ENCODE measurements around the gene QSER1. TPM values are rescaled to one million over a fixed set of nuclear protein-coding genes. Genes with fewer than 3 reads are reported as not detected.
A peak's percentile ranks its signal among the peaks of the same experiment; 100 is the strongest.

Gene QSER1
- total RNA-seq, 1 experiment from 2014 or later, result 48.0 TPM

DNA sequence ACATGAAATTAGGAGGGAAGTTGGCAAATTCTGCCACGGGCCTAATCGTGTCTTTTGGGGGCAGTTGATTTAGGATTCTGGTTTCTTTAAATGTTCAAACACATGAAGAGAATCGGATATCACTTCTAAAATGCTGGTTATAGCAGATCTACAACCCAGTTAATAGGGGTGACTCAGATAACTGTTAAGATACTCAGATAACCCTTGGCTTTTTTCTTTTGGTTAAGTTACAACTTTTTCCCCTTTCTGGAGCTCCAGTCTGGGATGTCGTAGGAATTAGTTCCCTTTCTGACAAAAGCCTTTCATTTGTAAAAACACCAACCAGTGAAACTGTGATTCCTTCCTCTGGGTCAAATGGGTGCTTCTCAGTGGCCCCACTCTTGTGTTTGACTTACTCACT, 124.0 kb downstream of the QSER1 start:
- peak overlapping the region; percentile 55 for H3K9ac ChIP-seq (ENCODE audit: low read length)
- intact Hi-C loops (cut with micrococcal nuclease), result no loop called here
- no peak overlapping the region for H3K27ac ChIP-seq (ENCODE audit: low read depth, low read length)
- BruUV-seq (replicated peaks), result no TSS peak
- ChIA-PET CTCF (no interaction called here), POLR2A (interaction anchor here (1.2 to 1.4 kb wide), 4 partner anchors 8 to 122 kb away, joined by 3 to 8 read pairs (median 4); partner anchors contain the start of gene TCP11L1), RAD21 (ENCODE audit: low non-redundant PET in 1 of 2, low total read pairs in 2 of 2, uncharacterized antibody in 2 of 2, unreplicated experiment in 2 of 2) (no interaction called here)
- no peaks in the 10 kb centered on the region for H3K36me3 ChIP-seq (ENCODE audit: control insufficient read depth in 1 of 2, insufficient read depth in 2 of 2, low read length in 2 of 2)
- DNase-seq (ENCODE audit: low read depth, low spot score), result no peak
- H3K9me3 ChIP-seq (ENCODE audit: control insufficient read depth in 1 of 2, insufficient read depth in 1 of 2, low read depth in 1 of 2, low read length in 2 of 2), result no peaks in the 10 kb centered on the region
- H3K9me2 ChIP-seq (ENCODE audit: insufficient read depth), result no peaks in the 10 kb centered on the region
- H3K27me3 ChIP-seq (ENCODE audit: insufficient read depth, low read length), result no peaks in the 10 kb centered on the region
- H4K20me1 ChIP-seq (ENCODE audit: insufficient read depth), result no peaks in the 10 kb centered on the region
- TF ChIP-seq, protein P1, sequence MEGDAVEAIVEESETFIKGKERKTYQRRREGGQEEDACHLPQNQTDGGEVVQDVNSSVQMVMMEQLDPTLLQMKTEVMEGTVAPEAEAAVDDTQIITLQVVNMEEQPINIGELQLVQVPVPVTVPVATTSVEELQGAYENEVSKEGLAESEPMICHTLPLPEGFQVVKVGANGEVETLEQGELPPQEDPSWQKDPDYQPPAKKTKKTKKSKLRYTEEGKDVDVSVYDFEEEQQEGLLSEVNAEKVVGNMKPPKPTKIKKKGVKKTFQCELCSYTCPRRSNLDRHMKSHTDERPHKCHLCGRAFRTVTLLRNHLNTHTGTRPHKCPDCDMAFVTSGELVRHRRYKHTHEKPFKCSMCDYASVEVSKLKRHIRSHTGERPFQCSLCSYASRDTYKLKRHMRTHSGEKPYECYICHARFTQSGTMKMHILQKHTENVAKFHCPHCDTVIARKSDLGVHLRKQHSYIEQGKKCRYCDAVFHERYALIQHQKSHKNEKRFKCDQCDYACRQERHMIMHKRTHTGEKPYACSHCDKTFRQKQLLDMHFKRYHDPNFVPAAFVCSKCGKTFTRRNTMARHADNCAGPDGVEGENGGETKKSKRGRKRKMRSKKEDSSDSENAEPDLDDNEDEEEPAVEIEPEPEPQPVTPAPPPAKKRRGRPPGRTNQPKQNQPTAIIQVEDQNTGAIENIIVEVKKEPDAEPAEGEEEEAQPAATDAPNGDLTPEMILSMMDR (IDR thresholded peaks at IDR 0.05 in 2 of 3, conservative IDR thresholded peaks at IDR 0.05 in 1 of 3; ENCODE audit: borderline replicate concordance in 1 of 3, insufficient read depth in 1 of 3, low read depth in 2 of 3, low read length in 2 of 3), result 0 out of 6 replicates have a peak, but pooled peaks of 1 of the 3 experiments have one; percentile 1
- no peak for TF ChIP-seq ZNF274 (IDR thresholded peaks at IDR 0.05; ENCODE audit: low read depth, low read length)
- no peak for TF ChIP-seq REST (IDR thresholded peaks at IDR 0.05; ENCODE audit: low read depth)
- no peak for TF ChIP-seq TCF7L2 (IDR thresholded peaks at IDR 0.05; ENCODE audit: borderline replicate concordance, extremely low read depth, insufficient read depth, insufficient read length)
- no peak for TF ChIP-seq YY1 (IDR thresholded peaks at IDR 0.05; ENCODE audit: extremely low read depth, insufficient replicate concordance, low read depth, low read length)
- no peak overlapping the region for H2AFZ ChIP-seq (ENCODE audit: low read depth, low read length, poor library complexity, severe bottlenecking)
- peak overlapping the region; percentile 53 to 62 for H3K4me3 ChIP-seq (replicated peaks in 1 of 2; ENCODE audit: low read depth in 1 of 2, low read length in 2 of 2)
- peaks cover 4 to 21% of the 10 kb centered on the region in 2 experiments; a peak in 3 of 4 replicates for H3K4me1 ChIP-seq (ENCODE audit: control insufficient read depth in 1 of 2, insufficient read depth in 2 of 2, low read length in 2 of 2)
- peak overlapping the region; percentile 85 for H3K4me2 ChIP-seq (ENCODE audit: low read length)
- H3K79me2 ChIP-seq (ENCODE audit: insufficient read depth, low read length), result 0 out of 2 replicates have a peak, but pooled peaks cover 14% of the 10 kb centered on the region
- no peak for ATAC-seq
